NCI-H82 (cell line): ENCODE data around the gene FAM117A.
A peak's percentile ranks its signal among the peaks of the same experiment; 100 is the strongest.

Experiments used
- DNase-seq: peaks from one replicate; lab custom pipeline; 2025; lab: John Stamatoyannopoulos, UW

Gene FAM117A

DNA sequence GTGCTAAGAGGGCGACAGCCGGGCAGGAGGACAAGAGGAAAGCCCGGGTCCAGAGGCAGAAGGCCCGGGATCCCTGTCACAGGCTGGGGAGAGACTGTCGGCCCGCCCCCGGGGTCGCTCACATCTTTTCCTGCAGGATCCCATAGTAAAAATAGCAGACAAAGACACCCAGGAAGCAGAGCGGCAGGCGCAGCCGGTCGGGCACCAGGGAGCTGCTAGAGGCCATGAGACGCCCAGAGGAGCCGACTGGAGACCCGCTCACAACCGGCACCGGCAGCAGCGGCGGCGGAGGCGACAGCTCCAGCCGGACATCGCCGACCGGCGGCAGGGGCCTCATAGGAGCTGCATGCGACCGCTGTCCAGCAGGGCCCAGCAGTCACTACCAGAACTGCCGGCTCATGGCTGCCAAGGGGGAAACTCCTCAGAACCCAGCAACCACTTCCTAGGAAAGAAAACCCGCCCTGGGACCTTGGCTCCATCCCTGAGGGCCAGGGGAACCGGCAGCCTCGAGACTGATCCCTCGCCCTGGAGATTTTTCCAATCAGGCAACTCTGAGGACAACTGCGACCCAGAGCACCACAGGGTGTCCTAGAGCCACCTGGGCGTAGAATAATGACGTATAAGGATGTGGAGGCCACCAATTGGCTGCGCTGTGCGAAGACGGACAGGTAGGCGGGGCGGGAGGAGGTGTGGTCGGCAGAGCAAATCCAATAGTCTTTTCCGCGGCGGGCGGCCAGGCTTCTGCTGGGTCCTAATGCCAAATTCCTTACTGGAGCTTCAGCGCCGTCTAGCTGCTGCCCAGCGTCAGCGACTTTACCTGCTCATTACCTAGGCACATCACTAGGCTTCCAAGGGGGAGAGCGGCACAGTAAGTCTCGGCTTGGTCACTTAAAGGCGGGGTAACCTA, 56.1 kb downstream of the FAM117A start, which contains the start of gene SLC35B1:
Gene SLC35B1 (minus strand): TSS at position 357 of the 907 bp plus-strand sequence. CDS start 131 bp downstream, at position 226.
- peak; percentile 100 for DNase-seq

DNA sequence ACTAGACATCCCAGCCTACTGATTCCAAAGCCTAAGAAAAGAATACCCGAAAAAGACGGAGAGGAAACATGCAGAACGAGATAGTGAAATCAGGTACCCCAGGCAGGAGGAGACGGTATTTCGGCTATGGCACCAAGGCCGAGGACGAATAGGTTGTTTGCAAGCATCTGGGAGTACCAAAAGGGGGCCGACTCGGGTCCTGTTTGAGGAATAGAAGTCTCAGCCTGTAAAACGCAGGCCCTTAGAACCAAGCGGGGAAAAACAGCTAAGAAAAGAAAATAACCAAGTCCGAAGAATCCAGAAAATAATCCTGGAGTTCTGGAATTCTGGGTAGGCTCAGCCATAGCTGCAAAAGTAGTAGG, 56.7 kb downstream of the FAM117A start:
- peak; percentile 47 for DNase-seq

DNA sequence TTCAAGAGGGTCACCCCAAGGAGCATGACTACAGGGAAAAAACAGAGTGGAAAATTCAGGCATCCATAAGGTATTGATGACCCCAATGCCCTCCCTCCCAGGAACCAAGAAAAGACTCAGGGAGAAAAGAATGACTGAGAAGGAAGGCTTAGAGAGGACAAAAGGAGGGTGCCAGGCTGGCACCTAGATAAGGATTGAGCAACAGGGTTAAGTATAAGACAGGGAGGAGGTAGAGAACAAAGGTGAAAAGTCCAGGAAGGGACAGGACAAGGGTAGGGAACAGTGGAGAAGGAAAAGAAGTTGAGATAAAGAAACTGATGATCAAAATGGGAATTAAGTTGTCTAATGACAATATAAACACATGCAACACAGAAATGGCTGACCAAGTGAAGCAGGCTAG, 58.7 kb downstream of the FAM117A start:
- no peak for DNase-seq

DNA sequence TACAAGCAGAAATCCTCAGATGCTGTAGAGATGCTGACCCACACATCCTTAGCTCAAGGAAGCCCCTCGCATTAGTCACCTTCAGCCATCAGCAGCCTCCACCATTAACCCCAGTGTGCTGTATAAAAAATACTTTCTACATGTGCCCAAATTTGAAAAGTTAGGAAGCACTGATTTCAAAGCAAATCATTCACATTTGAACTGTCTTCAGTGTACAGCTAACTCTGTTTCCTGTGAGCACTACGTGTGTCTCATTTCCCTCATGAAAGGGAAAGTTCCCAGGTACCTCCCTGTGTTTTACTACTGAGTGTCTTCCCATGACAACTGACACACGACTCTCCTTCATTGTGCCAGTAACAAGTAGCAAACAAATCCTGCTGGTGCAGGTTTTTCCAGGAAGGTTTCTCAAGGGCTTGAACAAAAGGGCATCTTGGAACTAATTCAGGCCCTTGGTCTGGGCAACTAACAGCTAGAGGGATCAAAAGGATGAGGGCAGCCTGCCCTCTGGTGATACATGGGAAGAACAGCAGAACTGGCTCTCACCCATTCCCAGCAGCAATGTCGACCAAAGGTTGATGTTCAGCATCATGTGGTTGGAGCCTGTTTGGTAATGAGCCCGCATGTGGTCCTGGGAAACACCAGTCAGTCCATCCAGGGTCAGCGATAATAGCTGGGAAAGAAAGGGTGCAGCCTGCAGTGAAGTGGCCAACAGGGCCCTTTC, 60.2 kb downstream of the FAM117A start:
- DNase-seq = peak; percentile 70

DNA sequence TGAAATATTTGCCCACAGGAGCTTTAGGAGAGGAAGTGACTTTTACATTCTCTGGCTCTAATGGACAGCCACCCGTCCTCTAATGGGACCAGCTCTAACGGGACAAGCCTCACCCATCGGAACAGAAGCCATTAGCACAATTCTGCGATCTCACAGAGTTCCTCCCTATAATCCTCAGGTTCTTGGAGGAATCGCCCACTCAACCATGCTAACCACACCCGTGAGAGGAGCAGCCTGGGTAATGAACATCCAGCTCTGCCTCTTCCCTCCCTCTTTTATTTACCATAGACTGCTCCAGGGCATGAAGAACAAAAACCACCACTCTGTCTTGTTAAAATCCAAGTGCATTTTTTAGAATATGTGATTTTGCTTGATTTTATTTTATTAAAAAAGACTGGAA, 63.0 kb downstream of the FAM117A start:
- DNase-seq = no peak

DNA sequence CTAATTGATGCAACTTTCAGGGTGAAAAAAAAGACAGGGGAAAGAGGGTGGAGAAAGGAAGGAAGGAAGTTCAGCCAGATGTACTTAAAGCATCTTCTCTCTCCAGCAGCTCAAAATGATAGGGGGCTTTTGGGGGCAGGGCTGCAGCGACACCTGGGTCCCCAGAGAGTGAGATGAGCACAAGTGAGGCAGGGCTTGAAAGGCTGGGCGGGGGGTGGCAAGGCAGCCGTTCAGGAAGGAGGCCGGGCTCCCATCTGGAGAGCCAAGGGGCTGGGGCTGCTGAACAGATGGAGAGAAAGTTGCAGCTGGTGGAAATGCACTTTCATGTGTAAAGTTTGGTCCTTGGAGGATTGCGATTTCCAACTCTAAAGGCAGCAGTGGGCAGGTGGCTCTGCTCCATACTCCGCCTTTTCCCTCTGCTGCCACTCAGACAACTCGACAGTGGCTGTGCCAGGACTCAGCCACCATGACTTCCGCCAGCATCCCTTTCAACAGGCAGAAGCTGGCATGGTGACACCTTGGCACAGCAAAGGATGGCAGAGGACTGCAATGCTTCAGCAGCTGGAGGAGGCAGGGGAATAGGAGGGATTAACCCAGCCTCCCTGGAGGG, 63.9 kb downstream of the FAM117A start:
- peak; percentile 50 for DNase-seq

DNA sequence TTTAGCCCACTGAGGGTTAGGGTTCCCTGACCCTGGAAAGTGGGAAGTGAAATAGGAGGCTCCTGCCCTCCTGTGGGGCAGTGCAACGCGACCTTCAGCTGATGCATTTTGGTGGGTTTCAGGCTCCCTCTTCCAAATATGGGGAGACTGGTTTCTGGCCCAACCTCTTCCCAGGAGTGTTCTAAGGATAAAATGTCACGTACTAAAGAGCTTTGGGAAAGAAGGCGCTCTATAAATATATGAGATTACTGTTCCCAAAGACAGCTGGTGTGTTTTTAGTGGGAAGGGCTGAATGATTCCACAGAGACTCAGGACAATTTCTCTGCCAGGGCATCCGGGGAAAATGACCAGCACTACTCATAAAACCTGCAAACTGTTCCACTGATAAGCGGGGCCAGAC, 65.9 kb downstream of the FAM117A start:
- DNase-seq = peak; percentile 46

DNA sequence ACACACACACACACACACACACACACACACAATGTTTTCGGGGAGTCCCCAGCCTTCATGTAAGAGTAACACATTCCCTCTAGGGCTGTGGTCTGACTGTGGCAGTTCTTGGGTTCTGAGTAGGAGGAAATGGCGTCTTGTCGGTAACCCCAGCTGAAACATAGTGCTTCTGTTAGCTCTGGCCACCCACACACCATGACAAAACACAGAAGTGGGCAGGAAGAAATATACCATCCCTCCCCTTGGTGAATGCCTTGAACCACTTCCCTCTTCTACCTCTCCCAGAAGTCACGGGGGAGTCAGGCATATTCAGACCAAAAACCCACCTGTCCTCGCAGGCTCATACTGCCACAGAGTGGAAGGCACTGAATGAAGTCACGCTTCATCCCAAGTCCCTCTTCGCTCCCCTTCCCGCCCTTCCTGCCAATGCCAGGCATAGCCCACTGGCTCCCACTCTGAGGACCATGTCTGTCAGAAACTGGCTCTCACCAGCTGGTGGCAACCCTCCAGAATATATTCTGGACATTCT, 67.6 kb downstream of the FAM117A start:
- DNase-seq = no peak

DNA sequence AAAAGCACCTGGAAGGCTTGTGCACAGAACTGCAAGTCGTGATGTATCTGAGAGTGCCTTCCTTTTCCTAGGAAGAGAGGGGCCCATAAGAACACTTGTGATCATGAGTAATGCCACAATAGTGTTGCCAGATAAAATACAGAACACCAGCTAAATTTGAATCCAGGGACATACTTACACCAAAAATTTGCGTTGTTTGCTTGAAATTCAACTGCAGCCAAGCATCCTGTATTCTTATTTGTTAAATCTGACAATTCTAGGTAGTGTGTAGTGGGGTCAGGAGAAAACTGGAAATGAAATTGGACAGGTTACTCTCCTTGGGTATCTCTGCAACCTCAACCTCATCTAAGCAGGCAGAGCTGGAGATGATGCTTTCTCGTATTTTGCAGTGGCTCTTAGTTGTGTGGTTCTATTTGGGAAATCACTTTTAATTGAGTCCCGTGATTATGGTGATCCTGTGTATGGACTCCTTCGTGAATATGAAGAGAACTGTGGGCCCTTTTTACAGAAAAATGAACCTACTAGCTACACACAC, 68.2 kb downstream of the FAM117A start:
- DNase-seq = no peak

DNA sequence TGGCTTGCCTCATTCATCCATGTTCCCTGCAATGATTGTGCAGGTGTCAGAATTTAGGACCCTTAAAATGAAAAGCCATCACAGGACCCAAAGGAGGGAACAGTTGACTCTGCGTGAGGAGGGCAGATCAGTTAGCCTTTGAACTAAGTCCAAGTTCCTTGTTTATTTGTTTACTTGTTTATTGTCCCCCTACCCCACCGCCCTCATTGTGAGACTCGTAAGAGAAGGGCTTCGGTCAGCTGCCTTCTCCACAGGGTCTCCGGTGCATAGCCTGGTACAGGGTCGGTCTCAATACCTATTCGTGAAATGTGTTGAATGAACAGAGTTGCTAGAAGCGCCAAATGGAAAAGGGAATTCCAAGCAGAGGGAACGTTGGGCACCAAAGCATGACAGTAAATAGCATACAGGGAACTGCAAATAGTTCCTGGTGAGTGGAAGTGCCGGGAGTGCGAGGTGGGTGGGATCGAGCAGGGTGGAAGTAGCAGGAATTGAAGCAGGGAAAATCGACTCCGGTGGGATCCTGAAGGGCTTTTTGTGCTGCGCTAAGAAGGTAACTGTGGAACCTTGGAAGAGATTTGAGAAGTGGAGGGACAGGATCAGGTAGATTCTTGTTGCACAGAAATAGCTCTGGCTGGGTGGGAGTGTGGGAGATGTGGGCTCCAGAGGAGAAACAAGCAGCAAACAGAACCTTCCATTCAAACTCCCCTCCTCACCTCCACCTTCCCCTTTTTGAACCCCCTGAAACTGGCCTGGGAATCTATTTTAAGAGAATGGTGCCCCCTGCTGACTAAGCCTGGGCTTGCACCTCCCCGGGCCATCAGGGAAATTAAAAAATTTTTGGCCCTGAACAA, 68.9 kb downstream of the FAM117A start:
- DNase-seq = peak; percentile 69

DNA sequence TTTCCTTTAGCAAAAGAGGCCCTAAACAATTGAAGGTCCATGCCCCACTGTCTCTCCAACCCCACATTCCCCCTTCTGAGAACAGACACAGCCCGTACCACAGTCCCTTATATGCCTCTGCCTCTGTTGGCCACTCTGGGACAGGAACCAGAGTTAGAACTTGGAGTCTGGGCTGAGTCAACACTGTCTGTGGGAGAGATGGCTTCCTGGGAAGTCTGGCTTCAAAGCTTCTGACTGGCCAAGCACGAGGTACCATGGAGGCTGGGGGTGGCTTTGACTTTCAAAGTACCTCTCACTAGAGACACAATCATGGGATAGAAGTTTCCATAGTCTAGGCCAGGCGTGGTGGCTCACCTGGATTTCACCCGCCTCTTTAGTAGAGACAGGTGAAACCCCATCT, 71.2 kb downstream of the FAM117A start:
- no peak for DNase-seq

DNA sequence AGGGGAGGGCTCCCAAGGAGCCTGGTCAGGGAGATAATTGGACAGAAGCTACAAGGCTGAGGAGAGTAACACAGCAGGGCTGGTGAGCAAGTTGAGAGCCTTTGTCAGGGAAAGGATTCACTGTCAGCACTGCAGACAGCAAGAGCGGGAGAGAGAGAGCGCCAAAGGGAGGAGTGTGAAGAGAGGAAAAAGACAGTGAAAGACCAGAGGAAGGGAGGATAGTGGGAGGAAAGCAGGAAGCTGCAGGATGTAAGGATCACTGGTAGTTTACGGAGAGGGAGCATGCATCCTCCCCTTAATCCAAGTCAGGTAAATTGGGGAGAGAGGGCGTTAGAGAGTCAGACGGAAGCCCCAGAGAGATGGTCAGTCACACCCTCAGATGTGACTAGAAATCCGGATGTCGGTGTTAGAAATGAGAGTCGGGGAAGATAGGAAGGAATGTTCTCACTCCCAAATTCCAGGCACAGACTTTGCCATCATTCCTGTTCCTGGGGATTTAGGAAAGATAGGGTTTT, 72.2 kb downstream of the FAM117A start:
- no peak for DNase-seq

DNA sequence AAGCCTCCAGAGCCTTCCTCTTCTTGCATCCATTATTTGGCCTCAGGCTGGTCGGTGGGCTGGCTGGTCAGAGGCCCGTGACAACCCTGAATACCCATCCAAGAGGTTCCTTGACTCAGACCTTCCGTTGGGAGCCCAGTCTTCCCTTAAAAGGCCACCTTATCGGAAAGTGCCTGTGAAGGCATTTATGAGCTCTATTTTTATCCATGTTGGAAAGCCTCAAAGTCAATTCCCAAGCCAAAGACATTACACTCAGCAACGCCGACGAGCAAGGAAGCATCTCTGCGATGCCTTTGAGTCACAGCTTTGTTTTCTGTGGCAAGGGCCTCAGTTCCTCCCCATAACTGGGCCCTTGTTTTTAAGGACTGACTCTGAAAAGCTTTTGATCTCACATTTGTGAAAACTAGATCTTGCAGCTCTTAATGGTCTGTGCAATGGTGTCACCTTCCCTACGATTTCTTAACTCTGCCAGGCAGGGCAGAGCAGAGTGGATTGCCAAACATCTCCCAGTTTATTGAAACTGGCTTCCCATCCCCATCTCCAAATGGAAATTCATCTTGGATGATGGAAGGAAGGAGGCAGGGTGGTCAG, 72.8 kb downstream of the FAM117A start:
- DNase-seq = no peak

DNA sequence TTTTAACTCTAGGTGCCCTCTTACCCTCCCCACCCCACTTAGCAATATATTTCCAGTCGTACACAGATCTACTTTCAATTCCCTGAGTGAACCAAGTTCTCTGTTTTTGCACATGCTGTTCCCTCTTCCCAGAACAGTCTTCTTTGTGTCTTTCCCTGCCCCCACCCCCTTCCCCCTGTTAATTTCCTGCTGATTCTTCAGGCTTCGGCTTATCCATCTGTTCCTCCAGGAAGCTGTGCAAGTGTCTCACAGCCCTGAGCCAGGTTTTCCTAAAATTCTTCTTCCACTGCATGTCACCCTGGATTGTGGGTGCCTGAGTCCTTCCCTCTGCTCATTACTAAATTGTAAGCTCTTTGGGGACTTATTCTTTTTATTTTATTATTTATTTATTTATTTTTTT, 73.7 kb downstream of the FAM117A start:
- peak; percentile 90 for DNase-seq

DNA sequence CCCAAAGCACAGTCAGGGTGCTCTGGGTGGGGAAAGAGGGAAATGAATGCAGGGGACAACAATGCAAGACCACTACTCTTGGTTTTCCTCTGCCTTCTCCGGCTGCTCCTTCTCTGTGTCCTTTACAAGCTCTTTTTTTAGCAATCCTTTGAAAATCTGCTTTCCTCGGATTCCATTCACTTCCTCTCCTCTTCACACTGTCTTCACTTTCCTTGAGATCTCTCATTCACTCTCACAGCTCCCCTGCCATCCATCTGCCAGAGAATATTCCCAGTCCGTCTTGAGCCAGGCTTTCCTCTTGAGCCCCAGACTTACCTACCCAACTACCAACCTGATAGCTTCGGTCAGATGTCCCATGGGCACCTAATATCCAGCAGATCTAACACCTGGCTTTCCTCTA, 75.1 kb downstream of the FAM117A start:
- DNase-seq = no peak

DNA sequence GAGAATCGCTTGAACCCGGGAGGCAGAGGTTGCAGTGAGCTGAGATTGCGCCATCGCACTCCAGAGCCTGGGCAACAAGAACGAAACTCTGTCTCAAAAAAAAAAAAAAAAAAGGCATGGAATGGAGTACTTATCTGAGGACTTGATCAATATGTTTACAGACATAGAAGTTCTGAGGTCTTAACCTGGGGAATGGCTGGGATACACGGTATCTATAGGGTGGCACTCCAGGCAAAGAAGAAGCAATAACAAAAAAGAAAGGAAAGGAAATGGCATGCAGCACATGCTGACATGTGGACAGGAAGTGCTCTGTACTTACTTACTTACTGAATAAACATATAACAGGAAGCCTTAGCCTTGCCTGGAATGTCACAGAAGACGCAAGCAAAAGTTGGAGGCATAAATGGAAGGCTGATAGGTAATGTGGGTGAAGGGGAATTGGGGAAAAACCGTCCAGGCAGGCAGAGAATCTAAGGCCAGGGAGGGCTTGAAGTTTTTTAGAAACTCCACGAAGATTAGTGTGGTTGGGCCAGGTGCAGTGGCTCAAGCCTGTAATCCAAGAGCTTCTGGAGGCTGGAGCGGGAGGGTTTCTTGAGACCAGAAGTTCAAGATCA, 75.9 kb downstream of the FAM117A start:
- DNase-seq = no peak

DNA sequence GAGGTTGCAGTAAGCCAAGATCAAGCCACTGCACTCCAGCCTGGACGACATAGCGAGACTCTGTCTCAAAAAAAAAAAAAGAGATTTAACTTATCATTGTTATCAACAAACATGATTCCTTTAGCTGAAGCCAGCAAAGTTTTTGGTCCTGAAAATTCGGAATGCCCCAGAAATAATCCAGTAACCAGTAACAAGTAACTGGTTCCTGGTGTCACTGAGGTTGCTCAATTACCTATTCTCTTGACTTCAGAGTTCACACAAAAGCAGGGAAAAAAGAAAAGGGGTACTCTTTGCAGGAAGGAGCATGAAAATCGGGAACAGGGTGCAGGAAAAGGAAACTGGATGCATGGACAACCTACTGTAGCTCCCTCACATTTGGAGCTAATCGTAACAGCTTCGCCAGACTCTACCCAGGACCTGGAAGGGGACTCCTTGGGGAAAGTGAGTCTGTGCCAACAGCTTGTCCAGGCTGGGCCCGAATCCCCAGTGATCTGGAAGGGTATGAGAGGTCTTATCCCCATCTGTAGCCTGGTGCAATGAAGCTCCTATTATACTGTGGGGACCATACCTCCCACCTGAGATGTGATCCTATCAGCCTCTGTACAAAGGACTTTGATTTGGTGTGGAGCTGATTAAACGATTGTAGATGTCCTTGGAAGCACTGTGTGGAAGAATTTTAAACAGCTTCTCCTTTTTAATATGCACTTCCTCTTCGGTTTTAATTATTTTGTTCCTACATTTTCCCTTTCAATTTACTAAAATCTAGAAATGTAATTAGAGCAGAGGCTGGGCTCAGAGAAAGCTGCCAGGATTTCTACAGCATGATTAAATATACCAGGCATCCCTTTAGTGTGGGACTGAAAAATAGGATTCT, 82.6 kb downstream of the FAM117A start:
- peak; percentile 44 for DNase-seq

DNA sequence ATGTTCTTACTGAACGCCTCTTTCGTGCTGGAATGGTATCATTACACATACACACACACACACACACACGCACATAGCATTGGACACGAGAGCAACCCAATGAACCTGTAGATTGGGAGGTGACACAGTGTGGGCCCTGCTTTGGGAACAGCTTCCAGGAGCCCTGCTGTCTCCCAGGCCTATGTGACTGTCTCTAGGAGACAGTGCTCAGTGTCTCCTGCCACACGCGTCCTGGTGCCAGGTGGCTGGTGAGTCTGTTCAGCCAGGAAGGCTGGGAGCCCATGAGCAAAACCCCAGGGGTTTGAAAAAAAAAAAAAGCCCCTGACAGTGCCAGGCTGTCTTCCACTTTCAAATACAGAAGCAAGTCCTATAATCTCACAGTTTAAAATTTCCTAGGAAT, 83.6 kb downstream of the FAM117A start:
- DNase-seq = no peak
